ENCODE measurements around the gene TRIM41. TPM values are rescaled to one million over a fixed set of nuclear protein-coding genes. Genes with fewer than 3 reads are reported as not detected.
"Not testable (repeated sequence)": the region's sequence is repeated elsewhere in the genome, so short reads cannot be mapped to it uniquely, and the experiment has no call there.

TRIM41 gene
- total RNA-seq, 1 experiment from 2014 or later = 28.7 TPM

DNA sequence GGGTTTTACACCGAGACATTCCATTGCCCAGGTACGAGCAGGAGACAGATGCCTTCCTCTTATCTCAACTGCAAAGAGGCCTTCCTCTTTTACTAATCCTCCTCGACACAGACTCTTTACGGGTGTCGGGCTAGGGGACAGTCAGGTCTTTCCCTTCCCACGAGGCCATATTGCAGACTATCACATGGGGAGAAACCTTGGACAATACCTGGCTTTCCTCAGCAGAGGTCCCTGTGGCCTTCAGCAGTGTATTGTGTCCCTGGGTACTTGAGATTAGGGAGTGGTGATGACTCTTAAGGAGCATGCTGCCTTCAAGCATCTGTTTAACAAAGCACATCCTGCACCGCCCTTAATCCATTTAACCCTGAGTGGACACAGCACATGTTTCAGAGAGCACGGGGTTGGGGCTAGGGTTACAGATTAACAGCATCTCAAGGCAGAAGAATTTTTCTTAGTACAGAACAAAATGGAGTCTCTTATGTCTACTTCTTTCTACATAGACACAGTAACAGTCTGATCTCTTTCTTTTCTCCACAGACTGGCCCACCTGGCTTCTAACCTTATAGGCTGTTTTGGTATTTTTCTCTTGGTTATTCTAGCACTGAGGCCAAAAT is 44.3 kb downstream of the TRIM41 start:
- H3K27me3 Mint-ChIP-seq (ENCODE audit: insufficient read depth, unreplicated experiment); H3K27me3 ChIP-seq (replicated peaks; ENCODE audit: control insufficient read depth, insufficient read depth, low read length); H3K36me3 ChIP-seq (ENCODE audit: control insufficient read depth, insufficient read depth, low read length); H3K9me3 Mint-ChIP-seq (ENCODE audit: unreplicated experiment); H3K36me3 Mint-ChIP-seq (ENCODE audit: insufficient read depth, unreplicated experiment); intact Hi-C loops (cut with micrococcal nuclease; ENCODE audit: unreplicated experiment); H3K4me3 ChIP-seq (ENCODE audit: low read depth, low read length); H3K4me1 Mint-ChIP-seq (ENCODE audit: low read depth, unreplicated experiment); POLR2A ChIA-PET; H3K9me3 ChIP-seq; BruUV-seq (replicated peaks); H3K4me3 Mint-ChIP-seq (ENCODE audit: unreplicated experiment); CTCF ChIA-PET: not testable (repeated sequence)
- H3K4me1 ChIP-seq = peaks cover 10% of the 10 kb centered on the region
- H3K27ac Mint-ChIP-seq (ENCODE audit: unreplicated experiment) = peak overlapping the region; percentile 55
- peak; percentile 66 to 76 for DNase-seq
- TF ChIP-seq, protein P1, sequence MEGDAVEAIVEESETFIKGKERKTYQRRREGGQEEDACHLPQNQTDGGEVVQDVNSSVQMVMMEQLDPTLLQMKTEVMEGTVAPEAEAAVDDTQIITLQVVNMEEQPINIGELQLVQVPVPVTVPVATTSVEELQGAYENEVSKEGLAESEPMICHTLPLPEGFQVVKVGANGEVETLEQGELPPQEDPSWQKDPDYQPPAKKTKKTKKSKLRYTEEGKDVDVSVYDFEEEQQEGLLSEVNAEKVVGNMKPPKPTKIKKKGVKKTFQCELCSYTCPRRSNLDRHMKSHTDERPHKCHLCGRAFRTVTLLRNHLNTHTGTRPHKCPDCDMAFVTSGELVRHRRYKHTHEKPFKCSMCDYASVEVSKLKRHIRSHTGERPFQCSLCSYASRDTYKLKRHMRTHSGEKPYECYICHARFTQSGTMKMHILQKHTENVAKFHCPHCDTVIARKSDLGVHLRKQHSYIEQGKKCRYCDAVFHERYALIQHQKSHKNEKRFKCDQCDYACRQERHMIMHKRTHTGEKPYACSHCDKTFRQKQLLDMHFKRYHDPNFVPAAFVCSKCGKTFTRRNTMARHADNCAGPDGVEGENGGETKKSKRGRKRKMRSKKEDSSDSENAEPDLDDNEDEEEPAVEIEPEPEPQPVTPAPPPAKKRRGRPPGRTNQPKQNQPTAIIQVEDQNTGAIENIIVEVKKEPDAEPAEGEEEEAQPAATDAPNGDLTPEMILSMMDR (IDR thresholded peaks at IDR 0.05; ENCODE audit: insufficient read depth in 1 of 2, low read depth in 1 of 2, low read length in 1 of 2, severe bottlenecking in 1 of 2, unreplicated experiment in 1 of 2) = peak in 1 of 2 experiments; percentile 25

- H3K4me1 Mint-ChIP-seq (ENCODE audit: low read depth, unreplicated experiment); BruUV-seq (replicated peaks); H3K4me3 Mint-ChIP-seq (ENCODE audit: unreplicated experiment); CTCF ChIA-PET; H3K36me3 ChIP-seq (ENCODE audit: control insufficient read depth, insufficient read depth, low read length); H3K9me3 ChIP-seq; H3K9me3 Mint-ChIP-seq (ENCODE audit: unreplicated experiment); H3K27me3 Mint-ChIP-seq (ENCODE audit: insufficient read depth, unreplicated experiment); H3K27me3 ChIP-seq (replicated peaks; ENCODE audit: control insufficient read depth, insufficient read depth, low read length); POLR2A ChIA-PET; H3K36me3 Mint-ChIP-seq (ENCODE audit: insufficient read depth, unreplicated experiment); H3K4me3 ChIP-seq (ENCODE audit: low read depth, low read length); intact Hi-C loops (cut with micrococcal nuclease; ENCODE audit: unreplicated experiment); DNase-seq: not testable (repeated sequence)
- H3K27ac Mint-ChIP-seq (ENCODE audit: unreplicated experiment) = peak overlapping the region; percentile 55
- peaks cover 10% of the 10 kb centered on the region for H3K4me1 ChIP-seq
Observed at GRCh38 chr5:181267907-181268306, 44.8 kb downstream of the TRIM41 start.

DNA sequence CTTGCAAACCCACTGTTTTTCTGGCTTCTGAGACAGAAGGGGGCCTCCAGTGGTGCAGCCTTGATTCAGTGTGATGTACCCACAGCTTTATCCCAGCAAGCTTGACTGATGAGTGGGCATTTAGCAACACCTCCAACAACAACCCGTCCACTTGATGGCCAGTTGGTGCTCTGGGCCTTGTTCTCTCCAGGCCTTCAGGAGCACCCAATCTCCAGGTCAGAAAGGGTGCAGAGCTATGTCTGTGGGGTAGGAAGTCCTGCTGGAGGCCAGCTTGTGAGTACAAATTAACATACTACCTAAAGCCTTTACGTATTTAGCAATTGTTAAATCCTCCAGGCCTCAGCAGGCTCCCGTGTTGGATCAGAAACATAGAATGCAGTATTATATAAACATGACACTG is 48.0 kb downstream of the TRIM41 start:
- H3K27ac Mint-ChIP-seq (ENCODE audit: unreplicated experiment) = no peak overlapping the region
- POLR2A ChIA-PET = no interaction called here
- DNase-seq = no peak
- H3K4me1 Mint-ChIP-seq (ENCODE audit: low read depth, unreplicated experiment) = no peaks in the 10 kb centered on the region
- Histone ChIP-seq H3K36me3 (ENCODE audit: control insufficient read depth, insufficient read depth, low read length) (no peaks in the 10 kb centered on the region), H3K4me1 (peaks cover 10% of the 10 kb centered on the region), H3K9me3 (no peaks in the 10 kb centered on the region), H3K27me3 (replicated peaks; ENCODE audit: control insufficient read depth, insufficient read depth, low read length) (no peaks in the 10 kb centered on the region), H3K4me3 (ENCODE audit: low read depth, low read length) (no peak overlapping the region)
- H3K36me3 Mint-ChIP-seq (ENCODE audit: insufficient read depth, unreplicated experiment) = no peaks in the 10 kb centered on the region
- no TSS peak for BruUV-seq (replicated peaks)
- H3K9me3 Mint-ChIP-seq (ENCODE audit: unreplicated experiment) = no peaks in the 10 kb centered on the region
- CTCF ChIA-PET = no interaction called here
- H3K27me3 Mint-ChIP-seq (ENCODE audit: insufficient read depth, unreplicated experiment) = no peaks in the 10 kb centered on the region
- intact Hi-C loops (cut with micrococcal nuclease; ENCODE audit: unreplicated experiment) = no loop called here
- H3K4me3 Mint-ChIP-seq (ENCODE audit: unreplicated experiment) = no peak overlapping the region
- TF ChIP-seq, protein P1 (IDR thresholded peaks at IDR 0.05; ENCODE audit: insufficient read depth in 1 of 2, low read depth in 1 of 2, low read length in 1 of 2, severe bottlenecking in 1 of 2, unreplicated experiment in 1 of 2) = no peak

DNA sequence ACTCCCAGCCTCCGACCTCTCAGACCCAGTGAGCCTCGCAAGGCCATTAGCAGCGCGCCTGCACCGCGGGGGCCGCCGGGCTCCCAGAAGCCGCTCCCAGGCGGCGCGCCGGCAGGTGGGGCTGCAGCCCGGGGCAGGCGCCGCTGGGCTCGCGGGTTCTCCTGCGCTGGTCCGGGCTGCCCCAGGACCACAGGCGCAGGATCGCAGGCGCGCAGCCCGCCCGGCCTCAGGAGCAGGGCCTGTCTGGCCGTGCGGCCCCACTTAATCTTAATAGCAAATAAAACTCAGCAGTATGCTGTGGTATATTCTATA is 50.3 kb downstream of the TRIM41 start:
- CTCF ChIA-PET; H3K4me3 ChIP-seq (ENCODE audit: low read depth, low read length); H3K36me3 ChIP-seq (ENCODE audit: control insufficient read depth, insufficient read depth, low read length); H3K4me1 Mint-ChIP-seq (ENCODE audit: low read depth, unreplicated experiment); DNase-seq; H3K27ac Mint-ChIP-seq (ENCODE audit: unreplicated experiment); intact Hi-C loops (cut with micrococcal nuclease; ENCODE audit: unreplicated experiment); POLR2A ChIA-PET; H3K27me3 ChIP-seq (replicated peaks; ENCODE audit: control insufficient read depth, insufficient read depth, low read length); H3K36me3 Mint-ChIP-seq (ENCODE audit: insufficient read depth, unreplicated experiment); H3K4me3 Mint-ChIP-seq (ENCODE audit: unreplicated experiment); H3K9me3 ChIP-seq; H3K27me3 Mint-ChIP-seq (ENCODE audit: insufficient read depth, unreplicated experiment); H3K4me1 ChIP-seq; BruUV-seq (replicated peaks); H3K9me3 Mint-ChIP-seq (ENCODE audit: unreplicated experiment): not testable (repeated sequence)
